ENCODE measurements around the gene UPF3A.
A peak's percentile ranks its signal among the peaks of the same experiment; 100 is the strongest.

The UPF3A gene

GRCh38 chr13:114275304-114275703 lies 6.1 kb upstream of the UPF3A start:
- no peak overlapping the region for H3K27ac ChIP-seq
- TF ChIP-seq ZFX (IDR thresholded peaks at IDR 0.05) (no peak), CTCF (conservative IDR thresholded peaks at IDR 0.05) (no peak)

- TF ChIP-seq CTCF (conservative IDR thresholded peaks at IDR 0.05) = no peak
- no peak for TF ChIP-seq ZFX (IDR thresholded peaks at IDR 0.05)
- H3K27ac ChIP-seq = no peak overlapping the region
Observed at GRCh38 chr13:114279146-114279545, 2.3 kb upstream of the UPF3A start.

- TF ChIP-seq ZFX (IDR thresholded peaks at IDR 0.05) (no peak), CTCF (conservative IDR thresholded peaks at IDR 0.05) (no peak)
- no peak overlapping the region for H3K27ac ChIP-seq
Observed at GRCh38 chr13:114279758-114280355, 1.5 kb upstream of the UPF3A start.

- TF ChIP-seq ZFX (IDR thresholded peaks at IDR 0.05) (peak; percentile 64), CTCF (conservative IDR thresholded peaks at IDR 0.05) (no peak)
- H3K27ac ChIP-seq = peak overlapping the region; percentile 96
Observed at GRCh38 chr13:114282041-114282670, 755 bp downstream of the UPF3A start.

GRCh38 chr13:114283576-114283975 lies 2.2 kb downstream of the UPF3A start:
- no peak overlapping the region for H3K27ac ChIP-seq
- TF ChIP-seq ZFX (IDR thresholded peaks at IDR 0.05) = no peak
- TF ChIP-seq CTCF (conservative IDR thresholded peaks at IDR 0.05) = no peak

- H3K27ac ChIP-seq = no peak overlapping the region
- no peak for TF ChIP-seq CTCF (conservative IDR thresholded peaks at IDR 0.05)
- TF ChIP-seq ZFX (IDR thresholded peaks at IDR 0.05) = no peak
Observed at GRCh38 chr13:114284680-114285079, 3.3 kb downstream of the UPF3A start.

GRCh38 chr13:114285166-114285808 lies 3.9 kb downstream of the UPF3A start:
- no peak overlapping the region for H3K27ac ChIP-seq
- TF ChIP-seq CTCF (conservative IDR thresholded peaks at IDR 0.05) = no peak
- TF ChIP-seq ZFX (IDR thresholded peaks at IDR 0.05) = no peak
